Measurements from ENCODE around the gene MSL3.
A peak's percentile ranks its signal among the peaks of the same experiment; 100 is the strongest.

Gene MSL3

GRCh38 chrX:11757719-11758399 lies at the start of gene MSL3:
MSL3 (plus strand) TSS chrX:11758237; CDS start chrX:11758264, 27 bp downstream.
- peak; percentile 79 for DNase-seq (ENCODE audit: low read depth)
- H3K36me3 ChIP-seq (ENCODE audit: control insufficient read depth, insufficient read depth, low read length, severe bottlenecking), result peaks cover 21% of the 10 kb centered on the region

GRCh38 chrX:11722304-11722703 lies 35.7 kb upstream of the MSL3 start:
- H3K4me3 ChIP-seq (ENCODE audit: low read length), result no peak overlapping the region
- H3K9ac ChIP-seq (ENCODE audit: low read length), result no peak overlapping the region
- no peaks in the 10 kb centered on the region for H3K4me1 ChIP-seq (ENCODE audit: control insufficient read depth, insufficient read depth, low read length)
- H3K9me3 ChIP-seq (ENCODE audit: control insufficient read depth, low read length), result no peaks in the 10 kb centered on the region
- DNase-seq (ENCODE audit: low read depth), result no peak
- H3K36me3 ChIP-seq (ENCODE audit: control insufficient read depth, insufficient read depth, low read length, severe bottlenecking), result no peaks in the 10 kb centered on the region
- H3K27me3 ChIP-seq (replicated peaks; ENCODE audit: control insufficient read depth, insufficient read depth, low read length), result no peaks in the 10 kb centered on the region

More at GRCh38 chrX:11757719-11758399, at the start of gene MSL3:
- Histone ChIP-seq H3K9me3 (ENCODE audit: control insufficient read depth, low read length) (no peaks in the 10 kb centered on the region), H3K4me1 (ENCODE audit: control insufficient read depth, insufficient read depth, low read length) (peaks cover 16% of the 10 kb centered on the region), H3K4me3 (ENCODE audit: low read length) (peak within 1 kb of the TSS; percentile 88), H3K9ac (ENCODE audit: low read length) (peak within 1 kb of the TSS; percentile 89), H3K27me3 (replicated peaks; ENCODE audit: control insufficient read depth, insufficient read depth, low read length) (no peaks in the 10 kb centered on the region)

GRCh38 chrX:11724122-11725017 lies 33.7 kb upstream of the MSL3 start:
- peaks cover 6% of the 10 kb centered on the region for H3K27me3 ChIP-seq (replicated peaks; ENCODE audit: control insufficient read depth, insufficient read depth, low read length)
- DNase-seq (ENCODE audit: low read depth), result peak; percentile 66
- no peak overlapping the region for H3K4me3 ChIP-seq (ENCODE audit: low read length)
- no peaks in the 10 kb centered on the region for H3K36me3 ChIP-seq (ENCODE audit: control insufficient read depth, insufficient read depth, low read length, severe bottlenecking)
- no peaks in the 10 kb centered on the region for H3K4me1 ChIP-seq (ENCODE audit: control insufficient read depth, insufficient read depth, low read length)
- no peak overlapping the region for H3K9ac ChIP-seq (ENCODE audit: low read length)
- no peaks in the 10 kb centered on the region for H3K9me3 ChIP-seq (ENCODE audit: control insufficient read depth, low read length)

- peaks cover 6% of the 10 kb centered on the region for H3K27me3 ChIP-seq (replicated peaks; ENCODE audit: control insufficient read depth, insufficient read depth, low read length)
- no peaks in the 10 kb centered on the region for H3K4me1 ChIP-seq (ENCODE audit: control insufficient read depth, insufficient read depth, low read length)
- no peak overlapping the region for H3K9ac ChIP-seq (ENCODE audit: low read length)
- H3K9me3 ChIP-seq (ENCODE audit: control insufficient read depth, low read length), result no peaks in the 10 kb centered on the region
- no peak overlapping the region for H3K4me3 ChIP-seq (ENCODE audit: low read length)
- no peak for DNase-seq (ENCODE audit: low read depth)
- no peaks in the 10 kb centered on the region for H3K36me3 ChIP-seq (ENCODE audit: control insufficient read depth, insufficient read depth, low read length, severe bottlenecking)
Measured at GRCh38 chrX:11725631-11726442, 32.2 kb upstream of the MSL3 start.

GRCh38 chrX:11728556-11728955 lies 29.5 kb upstream of the MSL3 start:
- Histone ChIP-seq H3K36me3 (ENCODE audit: control insufficient read depth, insufficient read depth, low read length, severe bottlenecking) (no peaks in the 10 kb centered on the region), H3K9ac (ENCODE audit: low read length) (no peak overlapping the region), H3K27me3 (replicated peaks; ENCODE audit: control insufficient read depth, insufficient read depth, low read length) (peaks cover 6% of the 10 kb centered on the region), H3K4me1 (ENCODE audit: control insufficient read depth, insufficient read depth, low read length) (no peaks in the 10 kb centered on the region), H3K4me3 (ENCODE audit: low read length) (no peak overlapping the region), H3K9me3 (ENCODE audit: control insufficient read depth, low read length) (no peaks in the 10 kb centered on the region)
- no peak for DNase-seq (ENCODE audit: low read depth)

GRCh38 chrX:11733614-11734013 lies 24.4 kb upstream of the MSL3 start:
- H3K4me3 ChIP-seq (ENCODE audit: low read length), result no peak overlapping the region
- no peaks in the 10 kb centered on the region for H3K9me3 ChIP-seq (ENCODE audit: control insufficient read depth, low read length)
- no peaks in the 10 kb centered on the region for H3K4me1 ChIP-seq (ENCODE audit: control insufficient read depth, insufficient read depth, low read length)
- DNase-seq (ENCODE audit: low read depth), result no peak
- H3K36me3 ChIP-seq (ENCODE audit: control insufficient read depth, insufficient read depth, low read length, severe bottlenecking), result no peaks in the 10 kb centered on the region
- no peak overlapping the region for H3K9ac ChIP-seq (ENCODE audit: low read length)
- peaks cover 27% of the 10 kb centered on the region for H3K27me3 ChIP-seq (replicated peaks; ENCODE audit: control insufficient read depth, insufficient read depth, low read length)

- no peak overlapping the region for H3K4me3 ChIP-seq (ENCODE audit: low read length)
- H3K9ac ChIP-seq (ENCODE audit: low read length), result no peak overlapping the region
- no peaks in the 10 kb centered on the region for H3K4me1 ChIP-seq (ENCODE audit: control insufficient read depth, insufficient read depth, low read length)
- peaks cover 26% of the 10 kb centered on the region for H3K27me3 ChIP-seq (replicated peaks; ENCODE audit: control insufficient read depth, insufficient read depth, low read length)
- H3K9me3 ChIP-seq (ENCODE audit: control insufficient read depth, low read length), result no peaks in the 10 kb centered on the region
- DNase-seq (ENCODE audit: low read depth), result no peak
- H3K36me3 ChIP-seq (ENCODE audit: control insufficient read depth, insufficient read depth, low read length, severe bottlenecking), result no peaks in the 10 kb centered on the region
Measured at GRCh38 chrX:11739776-11740175, 18.3 kb upstream of the MSL3 start.

GRCh38 chrX:11740794-11741193 lies 17.2 kb upstream of the MSL3 start:
- no peak for DNase-seq (ENCODE audit: low read depth)
- no peaks in the 10 kb centered on the region for H3K36me3 ChIP-seq (ENCODE audit: control insufficient read depth, insufficient read depth, low read length, severe bottlenecking)
- no peaks in the 10 kb centered on the region for H3K4me1 ChIP-seq (ENCODE audit: control insufficient read depth, insufficient read depth, low read length)
- no peak overlapping the region for H3K4me3 ChIP-seq (ENCODE audit: low read length)
- H3K27me3 ChIP-seq (replicated peaks; ENCODE audit: control insufficient read depth, insufficient read depth, low read length), result peaks cover 20% of the 10 kb centered on the region
- H3K9me3 ChIP-seq (ENCODE audit: control insufficient read depth, low read length), result no peaks in the 10 kb centered on the region
- H3K9ac ChIP-seq (ENCODE audit: low read length), result no peak overlapping the region

GRCh38 chrX:11741574-11741973 lies 16.5 kb upstream of the MSL3 start:
- H3K27me3 ChIP-seq (replicated peaks; ENCODE audit: control insufficient read depth, insufficient read depth, low read length), result peaks cover 13% of the 10 kb centered on the region
- H3K4me1 ChIP-seq (ENCODE audit: control insufficient read depth, insufficient read depth, low read length), result no peaks in the 10 kb centered on the region
- DNase-seq (ENCODE audit: low read depth), result no peak
- H3K36me3 ChIP-seq (ENCODE audit: control insufficient read depth, insufficient read depth, low read length, severe bottlenecking), result no peaks in the 10 kb centered on the region
- H3K4me3 ChIP-seq (ENCODE audit: low read length), result no peak overlapping the region
- no peak overlapping the region for H3K9ac ChIP-seq (ENCODE audit: low read length)
- no peaks in the 10 kb centered on the region for H3K9me3 ChIP-seq (ENCODE audit: control insufficient read depth, low read length)

- Histone ChIP-seq H3K36me3 (ENCODE audit: control insufficient read depth, insufficient read depth, low read length, severe bottlenecking) (no peaks in the 10 kb centered on the region), H3K9ac (ENCODE audit: low read length) (no peak overlapping the region), H3K4me1 (ENCODE audit: control insufficient read depth, insufficient read depth, low read length) (no peaks in the 10 kb centered on the region), H3K4me3 (ENCODE audit: low read length) (no peak overlapping the region), H3K9me3 (ENCODE audit: control insufficient read depth, low read length) (no peaks in the 10 kb centered on the region), H3K27me3 (replicated peaks; ENCODE audit: control insufficient read depth, insufficient read depth, low read length) (peaks cover 11% of the 10 kb centered on the region)
- DNase-seq (ENCODE audit: low read depth), result no peak
Measured at GRCh38 chrX:11745881-11746280, 12.2 kb upstream of the MSL3 start.

GRCh38 chrX:11750046-11750445 lies 8.0 kb upstream of the MSL3 start:
- Histone ChIP-seq H3K27me3 (replicated peaks; ENCODE audit: control insufficient read depth, insufficient read depth, low read length) (peaks cover 7% of the 10 kb centered on the region), H3K9ac (ENCODE audit: low read length) (no peak overlapping the region), H3K4me1 (ENCODE audit: control insufficient read depth, insufficient read depth, low read length) (no peaks in the 10 kb centered on the region), H3K36me3 (ENCODE audit: control insufficient read depth, insufficient read depth, low read length, severe bottlenecking) (no peaks in the 10 kb centered on the region), H3K4me3 (ENCODE audit: low read length) (no peak overlapping the region), H3K9me3 (ENCODE audit: control insufficient read depth, low read length) (no peaks in the 10 kb centered on the region)
- DNase-seq (ENCODE audit: low read depth), result no peak

All from adipocyte (in vitro differentiated cells).